IPS-20b (cell line): ENCODE measurements around the gene ZNF784.
A peak's percentile ranks its signal among the peaks of the same experiment; 100 is the strongest.
"Not testable (repeated sequence)": the region's sequence is repeated elsewhere in the genome, so short reads cannot be mapped to it uniquely, and the experiment has no call there.

Source experiments
- H3K27ac ChIP-seq: one replicate; pipeline ENCODE4 v1.5.1; 2013; ENCODE audit warnings: low read length
- H3K27me3 ChIP-seq: 2 replicates; pipeline ENCODE4 v1.6.1; 2013; ENCODE audit warnings: mild to moderate bottlenecking, low read length, inconsistent platforms; ENCODE audit not compliant: insufficient read depth
- H3K36me3 ChIP-seq: 2 replicates; pipeline ENCODE4 v1.6.1; 2013; ENCODE audit warnings: low read depth, mild to moderate bottlenecking, inconsistent platforms, low read length, moderate library complexity; ENCODE audit not compliant: insufficient read depth
- H3K4me1 ChIP-seq: 2 replicates; pipeline ENCODE4 v1.6.1; 2013; ENCODE audit warnings: mild to moderate bottlenecking, control low read depth, inconsistent platforms, low read length, moderate library complexity; ENCODE audit not compliant: insufficient read depth
- H3K4me3 ChIP-seq: 2 replicates; pipeline ENCODE4 v1.5.1; 2013; ENCODE audit warnings: mild to moderate bottlenecking, low read length, inconsistent platforms
- H3K9ac ChIP-seq: 2 replicates; pipeline ENCODE4 v1.6.1; 2013; ENCODE audit warnings: low read depth, mild to moderate bottlenecking, inconsistent platforms, low read length, moderate library complexity
- H3K9me3 ChIP-seq: 2 replicates; pipeline ENCODE4 v1.6.1; 2013; ENCODE audit warnings: mild to moderate bottlenecking, low read depth, low read length, inconsistent platforms; ENCODE audit not compliant: insufficient read depth

ZNF784 gene

DNA sequence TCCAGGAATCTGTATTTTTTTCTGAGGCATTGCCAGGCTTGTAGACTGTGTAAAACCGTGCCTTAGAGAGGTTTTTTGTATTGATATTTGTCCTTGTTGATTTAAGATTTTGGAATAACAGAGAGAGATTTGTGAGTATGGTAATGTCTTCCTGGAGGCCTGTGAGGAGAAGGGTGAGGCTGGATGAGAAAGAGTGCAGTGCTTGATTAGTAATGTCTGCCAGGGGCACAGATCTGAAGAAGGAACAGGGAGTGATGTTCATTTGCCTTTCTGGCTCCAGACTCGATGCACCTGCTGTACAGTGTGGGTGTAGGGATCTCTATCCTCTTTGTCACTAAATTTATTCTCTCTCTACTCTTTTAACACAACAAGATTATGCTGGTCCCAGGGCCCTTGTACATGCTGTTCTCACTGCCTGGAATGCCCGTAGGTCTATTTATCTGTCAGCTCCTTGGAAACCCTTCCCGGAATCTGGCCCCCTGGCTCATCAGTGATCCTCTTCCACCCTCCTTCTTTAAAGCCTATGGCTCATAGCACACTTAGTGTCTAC is 29.3 kb downstream of the ZNF784 start:
- H3K27ac ChIP-seq: no peak overlapping the region
- no peak overlapping the region for H3K4me3 ChIP-seq
- no peaks in the 10 kb centered on the region for H3K9me3 ChIP-seq
- no peaks in the 10 kb centered on the region for H3K27me3 ChIP-seq
- H3K9ac ChIP-seq: no peak overlapping the region
- peaks cover 7% of the 10 kb centered on the region; the same call in 1 of the 2 replicates for H3K4me1 ChIP-seq
- peaks cover 25% of the 10 kb centered on the region for H3K36me3 ChIP-seq

DNA sequence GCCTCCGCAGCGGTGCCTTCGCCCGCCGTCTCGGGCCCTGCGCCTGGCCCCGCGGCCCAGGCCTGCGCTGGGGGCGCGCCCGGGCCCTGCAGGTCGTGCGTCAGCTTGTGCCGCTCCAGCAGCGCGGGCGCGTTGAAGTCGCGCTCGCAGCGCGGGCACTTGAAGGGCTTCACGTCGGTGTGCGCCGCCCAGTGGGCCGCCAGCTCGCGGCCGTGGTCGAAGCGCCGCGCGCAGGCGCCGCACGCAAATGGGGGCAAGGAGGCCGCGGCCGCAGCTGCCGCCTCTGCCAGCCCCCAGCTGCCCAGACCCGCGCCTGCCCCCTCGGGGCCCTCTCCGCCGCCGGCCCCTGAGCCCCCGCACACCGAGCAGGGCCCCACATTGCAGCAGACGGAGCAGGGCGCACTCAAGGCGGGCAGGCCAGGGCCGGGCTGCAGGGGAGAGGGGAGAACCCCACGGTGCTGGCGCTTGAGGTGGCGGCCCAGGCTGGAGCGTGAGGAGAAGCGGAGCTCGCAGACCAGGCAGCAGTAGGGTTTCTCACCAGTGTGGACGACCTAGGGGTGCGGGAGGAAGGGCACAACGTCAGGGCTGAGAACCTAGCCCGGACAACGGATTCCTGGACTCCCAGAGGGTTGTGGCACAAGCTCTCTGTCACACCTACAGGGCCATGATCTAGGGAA is 31.1 kb downstream of the ZNF784 start:
- H3K4me3 ChIP-seq: no peak overlapping the region
- H3K36me3 ChIP-seq: peaks cover 25% of the 10 kb centered on the region
- H3K4me1 ChIP-seq: peaks cover 2% of the 10 kb centered on the region; the same call in 1 of the 2 replicates
- no peak overlapping the region for H3K9ac ChIP-seq
- H3K9me3 ChIP-seq: no peaks in the 10 kb centered on the region
- H3K27ac ChIP-seq: no peak overlapping the region
- H3K27me3 ChIP-seq: no peaks in the 10 kb centered on the region

- H3K4me1 ChIP-seq: no peaks in the 10 kb centered on the region
- no peak overlapping the region for H3K27ac ChIP-seq
- H3K36me3 ChIP-seq: peaks cover 25% of the 10 kb centered on the region
- H3K27me3 ChIP-seq: no peaks in the 10 kb centered on the region
- H3K9me3 ChIP-seq: no peaks in the 10 kb centered on the region
- H3K4me3 ChIP-seq: no peak overlapping the region
- H3K9ac ChIP-seq: no peak overlapping the region
Observed at GRCh38 chr19:55592391-55593090, 31.8 kb downstream of the ZNF784 start.

DNA sequence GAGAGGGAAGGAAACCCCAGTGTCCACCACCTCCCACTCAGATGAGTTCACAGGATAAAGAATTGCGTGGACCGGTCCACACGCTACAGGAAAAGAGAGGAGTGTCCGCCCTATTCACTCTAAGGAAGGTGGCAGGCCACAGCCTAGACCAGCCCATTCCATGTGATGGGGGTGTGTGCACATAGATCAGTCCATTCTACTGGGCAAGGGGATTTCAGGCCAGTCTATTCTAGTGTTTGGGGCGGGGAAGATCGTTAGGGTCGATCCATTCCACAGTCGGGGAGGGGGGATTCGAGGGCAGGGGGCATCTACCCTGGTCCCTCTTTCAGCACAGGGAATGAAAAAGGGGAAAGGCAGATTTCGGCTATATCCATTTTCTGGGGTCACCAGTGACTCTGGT is 32.8 kb downstream of the ZNF784 start:
- Histone ChIP-seq H3K27ac (no peak overlapping the region), H3K36me3 (peaks cover 19% of the 10 kb centered on the region)

GRCh38 chr19:55590617-55591016 is 33.7 kb downstream of the ZNF784 start:
- Histone ChIP-seq H3K27ac (no peak overlapping the region), H3K4me1 (no peaks in the 10 kb centered on the region), H3K9ac (no peak overlapping the region), H3K27me3 (peaks cover 8% of the 10 kb centered on the region; the same call in 1 of the 2 replicates), H3K9me3 (no peaks in the 10 kb centered on the region), H3K4me3 (no peak overlapping the region), H3K36me3 (peaks cover 11% of the 10 kb centered on the region)

More for the DNA sequence above, 32.8 kb downstream of the ZNF784 start:
- no peaks in the 10 kb centered on the region for H3K9me3 ChIP-seq
- no peaks in the 10 kb centered on the region for H3K4me1 ChIP-seq
- peaks cover 3% of the 10 kb centered on the region; the same call in 1 of the 2 replicates for H3K27me3 ChIP-seq
- no peak overlapping the region for H3K9ac ChIP-seq
- H3K4me3 ChIP-seq: no peak overlapping the region

- H3K4me1 ChIP-seq: no peaks in the 10 kb centered on the region
- H3K27me3 ChIP-seq: peaks cover 9% of the 10 kb centered on the region; the same call in 1 of the 2 replicates
- no peaks in the 10 kb centered on the region for H3K9me3 ChIP-seq
- no peak overlapping the region for H3K9ac ChIP-seq
- no peak overlapping the region for H3K4me3 ChIP-seq
- H3K27ac ChIP-seq: no peak overlapping the region
- H3K36me3 ChIP-seq: peaks cover 6% of the 10 kb centered on the region
Observed at GRCh38 chr19:55590109-55590508, 34.3 kb downstream of the ZNF784 start.

DNA sequence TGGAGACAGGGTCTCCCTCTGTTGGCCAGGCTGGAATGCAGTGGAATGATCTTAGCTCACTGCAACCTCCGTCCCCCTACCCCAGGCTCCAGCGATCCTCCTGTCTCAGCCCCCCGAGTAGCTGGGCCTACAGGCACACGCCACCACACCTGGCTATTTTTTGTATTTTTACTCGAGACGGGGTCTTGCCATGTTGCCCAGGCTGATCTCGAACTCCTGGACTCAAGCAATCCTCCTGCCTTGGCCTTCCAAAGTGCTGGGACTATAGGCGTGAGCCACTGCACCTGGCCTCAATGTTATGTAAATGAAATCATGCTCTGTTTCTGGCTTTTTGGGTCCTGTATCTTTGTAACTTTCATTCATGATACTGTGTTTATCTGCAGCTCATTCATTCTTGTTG is 35.6 kb downstream of the ZNF784 start:
- H3K4me1 ChIP-seq: no peaks in the 10 kb centered on the region; the same call in 1 of the 2 replicates
- H3K9me3 ChIP-seq: no peaks in the 10 kb centered on the region
- H3K36me3 ChIP-seq: no peaks in the 10 kb centered on the region
- H3K4me3 ChIP-seq: no peak overlapping the region
- H3K9ac ChIP-seq: no peak overlapping the region
- peaks cover 14% of the 10 kb centered on the region; the same call in 1 of the 2 replicates for H3K27me3 ChIP-seq
- no peak overlapping the region for H3K27ac ChIP-seq

- Histone ChIP-seq H3K4me3 (peak overlapping the region; percentile 84), H3K27me3 (peaks cover 14% of the 10 kb centered on the region; the same call in 1 of the 2 replicates), H3K4me1 (no peaks in the 10 kb centered on the region; the same call in 1 of the 2 replicates), H3K9ac (peak overlapping the region; percentile 27; the same call in 1 of the 2 replicates), H3K36me3 (no peaks in the 10 kb centered on the region), H3K9me3 (no peaks in the 10 kb centered on the region), H3K27ac (no peak overlapping the region)
Observed at GRCh38 chr19:55586976-55587668, 37.2 kb downstream of the ZNF784 start.

DNA sequence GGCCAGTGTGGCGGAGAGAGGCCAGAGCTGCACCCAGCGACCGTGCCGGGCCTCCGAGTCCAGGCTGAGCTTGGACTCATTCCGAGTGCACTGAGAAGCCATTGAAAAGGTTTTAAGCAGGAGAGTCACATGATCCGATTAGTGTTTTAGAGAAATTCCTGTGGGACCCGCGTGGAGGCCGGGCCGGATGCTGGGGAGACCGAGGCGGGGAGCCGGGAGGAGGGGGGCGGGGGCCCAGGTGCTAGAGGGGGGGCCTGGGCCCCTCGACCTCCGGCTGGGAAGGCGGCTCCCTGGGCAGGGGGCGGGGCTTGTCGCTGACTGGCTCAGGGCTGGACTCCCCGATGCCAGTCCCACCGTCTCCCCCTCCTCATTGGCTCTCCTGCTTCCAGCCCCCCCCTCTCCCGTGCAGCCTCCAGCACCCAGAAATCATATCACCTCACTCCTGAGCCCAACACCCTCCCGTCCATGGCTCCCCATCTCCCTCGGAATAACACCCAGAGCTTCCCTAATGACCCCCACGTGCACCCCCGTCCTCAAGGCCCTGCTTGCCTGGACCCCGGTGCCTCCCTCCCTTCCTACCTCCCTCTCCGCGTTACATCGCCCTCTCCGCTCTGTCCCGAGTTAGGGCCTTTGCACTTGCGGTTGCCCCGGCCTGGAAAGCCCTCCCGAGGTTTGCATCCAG is 38.6 kb downstream of the ZNF784 start:
- peak overlapping the region; percentile 70 for H3K4me3 ChIP-seq
- no peaks in the 10 kb centered on the region for H3K36me3 ChIP-seq
- peak overlapping the region; percentile 63; the same call in 1 of the 2 replicates for H3K9ac ChIP-seq
- H3K27ac ChIP-seq: no peak overlapping the region
- H3K27me3 ChIP-seq: peaks cover 14% of the 10 kb centered on the region; the same call in 1 of the 2 replicates
- H3K9me3 ChIP-seq: no peaks in the 10 kb centered on the region
- H3K4me1 ChIP-seq: no peaks in the 10 kb centered on the region; the same call in 1 of the 2 replicates

DNA sequence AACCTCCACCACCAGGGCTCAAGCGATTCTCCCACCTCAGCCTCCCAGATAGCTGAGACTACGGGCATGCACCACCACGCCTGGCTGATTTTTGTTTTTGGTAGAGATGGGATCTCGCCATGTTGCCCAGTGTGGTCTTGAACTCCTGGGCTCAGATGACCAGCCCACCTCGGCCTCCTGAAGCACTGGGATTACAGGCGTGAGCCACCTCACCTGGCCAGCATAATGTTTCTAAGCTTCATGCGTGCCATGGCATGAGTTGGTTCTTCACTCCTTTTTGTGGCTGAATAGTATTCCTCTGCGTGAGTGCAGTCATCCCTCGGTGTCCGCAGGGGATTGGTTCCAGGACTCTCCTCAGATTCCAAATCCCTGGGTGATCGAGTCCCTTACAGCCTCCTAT is 39.5 kb downstream of the ZNF784 start:
- Histone ChIP-seq H3K4me1 (no peaks in the 10 kb centered on the region; the same call in 1 of the 2 replicates), H3K9me3 (no peaks in the 10 kb centered on the region), H3K9ac (peak overlapping the region; percentile 63; the same call in 1 of the 2 replicates), H3K4me3 (no peak overlapping the region; the same call in 1 of the 2 replicates), H3K27me3 (peaks cover 14% of the 10 kb centered on the region; the same call in 1 of the 2 replicates), H3K36me3 (no peaks in the 10 kb centered on the region), H3K27ac (no peak overlapping the region)

DNA sequence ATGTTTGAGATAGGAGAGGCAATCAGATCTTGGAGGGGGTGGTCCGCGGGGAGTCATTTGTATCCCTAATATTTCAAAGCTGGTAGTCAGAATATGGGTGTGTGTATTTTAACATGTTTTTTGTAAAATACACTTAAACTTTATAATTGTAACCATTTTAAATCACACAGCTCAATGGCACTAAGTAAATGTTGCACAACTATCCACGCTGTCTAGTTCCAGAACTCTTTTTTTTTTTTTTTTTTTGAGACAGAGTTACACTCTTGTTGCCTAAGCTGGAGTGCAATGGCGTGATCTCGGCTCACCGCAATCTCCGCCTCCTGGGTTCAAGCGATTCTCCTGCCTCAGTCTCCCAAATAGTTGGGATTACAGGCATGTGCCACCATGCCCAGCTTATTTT is 40.5 kb downstream of the ZNF784 start:
- not testable (repeated sequence) for H3K36me3 ChIP-seq, H3K4me3 ChIP-seq, H3K9ac ChIP-seq, H3K27ac ChIP-seq, H3K4me1 ChIP-seq, H3K9me3 ChIP-seq
- H3K27me3 ChIP-seq: peaks cover 14% of the 10 kb centered on the region; the same call in 1 of the 2 replicates
